KMS-11 (cell line): ENCODE results near the gene SERPINA5.
"Not testable (repeated sequence)": the region's sequence is repeated elsewhere in the genome, so short reads cannot be mapped to it uniquely, and the experiment has no call there.

Source experiments
- H2AFZ ChIP-seq: fragments of 200-600 bp; sonication (generic); 2 replicates; pipeline ENCODE4 v1.6.1; 2016; ENCODE audit warnings: antibody characterized with exemption, mixed run types, low read depth
- H3K27ac ChIP-seq: fragments of 200-600 bp; sonication (generic); 2 replicates; pipeline ENCODE4 v1.6.1; 2016; ENCODE audit warnings: mild to moderate bottlenecking, mixed run types
- H3K27me3 ChIP-seq: fragments of 200-600 bp; sonication (generic); 2 replicates; pipeline ENCODE4 v1.6.1; 2017; ENCODE audit warnings: mild to moderate bottlenecking, low read depth, mixed run types, moderate library complexity; ENCODE audit not compliant: insufficient read depth
- H3K36me3 ChIP-seq: fragments of 200-600 bp; sonication (generic); 2 replicates; pipeline ENCODE4 v1.6.1; 2017; ENCODE audit warnings: mild to moderate bottlenecking, mixed run types; ENCODE audit not compliant: insufficient read depth
- H3K4me1 ChIP-seq: fragments of 200-600 bp; sonication (generic); 2 replicates; pipeline ENCODE4 v1.6.1; 2016; ENCODE audit warnings: mild to moderate bottlenecking, low read depth, mixed run types; ENCODE audit not compliant: poor library complexity, severe bottlenecking
- H3K4me2 ChIP-seq: fragments of 200-600 bp; sonication (generic); 2 replicates; pipeline ENCODE4 v1.7.0; 2016; ENCODE audit warnings: mild to moderate bottlenecking, mixed run types
- H3K4me3 ChIP-seq: fragments of 200-600 bp; sonication (generic); IDR thresholded peaks from 2 replicates; pipeline ENCODE4 v1.6.1; 2017; ENCODE audit warnings: low read depth, low read length, mixed read lengths; ENCODE audit not compliant: insufficient read depth
- H3K79me2 ChIP-seq: fragments of 200-600 bp; sonication (generic); 2 replicates; pipeline ENCODE4 v1.6.1; 2016; ENCODE audit warnings: low read depth, mixed run types; ENCODE audit not compliant: insufficient read depth
- H3K9ac ChIP-seq: fragments of 200-600 bp; sonication (generic); 2 replicates; pipeline ENCODE4 v1.6.1; 2016; ENCODE audit warnings: mild to moderate bottlenecking, mixed run types
- H4K20me1 ChIP-seq: fragments of 200-600 bp; sonication (generic); 2 replicates; pipeline ENCODE4 v1.6.1; 2016; ENCODE audit warnings: mild to moderate bottlenecking, mixed run types; ENCODE audit not compliant: insufficient read depth
- TF ChIP-seq, protein P1 (sequence below): fragments of 200-600 bp; sonication (generic); conservative IDR thresholded peaks from 2 replicates; pipeline ENCODE4 v1.6.1; 2017; ENCODE audit warnings: low read depth, mild to moderate bottlenecking, antibody characterized with exemption, low read length, moderate library complexity, mixed read lengths

Gene SERPINA5

GRCh38 chr14:94574336-94574735, 6.9 kb upstream of the SERPINA5 start:
- Histone ChIP-seq H3K4me3 (no peak overlapping the region), H3K27ac (no peak overlapping the region), H3K4me1 (no peaks in the 10 kb centered on the region), H2AFZ (no peak overlapping the region), H4K20me1 (no peaks in the 10 kb centered on the region), H3K4me2 (no peak overlapping the region), H3K9ac (no peak overlapping the region), H3K36me3 (no peaks in the 10 kb centered on the region), H3K79me2 (no peaks in the 10 kb centered on the region), H3K27me3 (no peaks in the 10 kb centered on the region)
- TF ChIP-seq, protein P1, sequence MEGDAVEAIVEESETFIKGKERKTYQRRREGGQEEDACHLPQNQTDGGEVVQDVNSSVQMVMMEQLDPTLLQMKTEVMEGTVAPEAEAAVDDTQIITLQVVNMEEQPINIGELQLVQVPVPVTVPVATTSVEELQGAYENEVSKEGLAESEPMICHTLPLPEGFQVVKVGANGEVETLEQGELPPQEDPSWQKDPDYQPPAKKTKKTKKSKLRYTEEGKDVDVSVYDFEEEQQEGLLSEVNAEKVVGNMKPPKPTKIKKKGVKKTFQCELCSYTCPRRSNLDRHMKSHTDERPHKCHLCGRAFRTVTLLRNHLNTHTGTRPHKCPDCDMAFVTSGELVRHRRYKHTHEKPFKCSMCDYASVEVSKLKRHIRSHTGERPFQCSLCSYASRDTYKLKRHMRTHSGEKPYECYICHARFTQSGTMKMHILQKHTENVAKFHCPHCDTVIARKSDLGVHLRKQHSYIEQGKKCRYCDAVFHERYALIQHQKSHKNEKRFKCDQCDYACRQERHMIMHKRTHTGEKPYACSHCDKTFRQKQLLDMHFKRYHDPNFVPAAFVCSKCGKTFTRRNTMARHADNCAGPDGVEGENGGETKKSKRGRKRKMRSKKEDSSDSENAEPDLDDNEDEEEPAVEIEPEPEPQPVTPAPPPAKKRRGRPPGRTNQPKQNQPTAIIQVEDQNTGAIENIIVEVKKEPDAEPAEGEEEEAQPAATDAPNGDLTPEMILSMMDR, result no peak

- Histone ChIP-seq H3K27me3 (no peaks in the 10 kb centered on the region), H3K4me3 (no peak overlapping the region), H3K79me2 (no peaks in the 10 kb centered on the region), H3K4me2 (no peak overlapping the region), H4K20me1 (no peaks in the 10 kb centered on the region), H3K36me3 (no peaks in the 10 kb centered on the region), H3K4me1 (no peaks in the 10 kb centered on the region), H2AFZ (no peak overlapping the region), H3K9ac (no peak overlapping the region), H3K27ac (no peak overlapping the region)
- TF ChIP-seq, protein P1, result no peak
These were observed 5.3 kb upstream of the SERPINA5 start for GRCh38 chr14:94575730-94576585.

DNA sequence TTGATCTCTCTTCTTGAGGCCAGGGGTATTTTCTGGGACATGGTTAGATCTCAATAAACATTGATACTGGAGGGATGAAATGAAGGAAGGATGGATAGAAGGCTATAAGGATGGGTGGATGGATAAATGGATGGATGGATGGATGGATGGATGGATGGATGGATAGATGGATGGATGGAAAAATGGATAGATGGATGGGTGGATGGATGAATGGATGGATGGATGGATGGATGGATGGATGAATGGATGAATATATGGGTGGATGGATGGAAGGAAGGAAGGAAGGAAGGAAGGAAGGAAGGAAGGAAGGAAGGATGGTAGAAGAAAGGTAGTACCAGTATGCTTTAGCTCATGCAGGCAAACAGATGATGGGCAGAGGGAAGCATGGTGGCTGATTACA, 3.8 kb upstream of the SERPINA5 start:
- H3K27me3 ChIP-seq, H3K27ac ChIP-seq, H3K79me2 ChIP-seq, H3K4me2 ChIP-seq, H4K20me1 ChIP-seq, H3K9ac ChIP-seq, H3K36me3 ChIP-seq, H2AFZ ChIP-seq, H3K4me1 ChIP-seq, H3K4me3 ChIP-seq: not testable (repeated sequence)

GRCh38 chr14:94578712-94579111, 2.5 kb upstream of the SERPINA5 start:
- Histone ChIP-seq H2AFZ (no peak overlapping the region), H3K27me3 (no peaks in the 10 kb centered on the region), H3K79me2 (no peaks in the 10 kb centered on the region), H3K4me3 (no peak overlapping the region), H3K36me3 (no peaks in the 10 kb centered on the region), H4K20me1 (no peaks in the 10 kb centered on the region), H3K9ac (no peak overlapping the region), H3K27ac (no peak overlapping the region), H3K4me2 (no peak overlapping the region), H3K4me1 (no peaks in the 10 kb centered on the region)
- TF ChIP-seq, protein P1, result no peak

DNA sequence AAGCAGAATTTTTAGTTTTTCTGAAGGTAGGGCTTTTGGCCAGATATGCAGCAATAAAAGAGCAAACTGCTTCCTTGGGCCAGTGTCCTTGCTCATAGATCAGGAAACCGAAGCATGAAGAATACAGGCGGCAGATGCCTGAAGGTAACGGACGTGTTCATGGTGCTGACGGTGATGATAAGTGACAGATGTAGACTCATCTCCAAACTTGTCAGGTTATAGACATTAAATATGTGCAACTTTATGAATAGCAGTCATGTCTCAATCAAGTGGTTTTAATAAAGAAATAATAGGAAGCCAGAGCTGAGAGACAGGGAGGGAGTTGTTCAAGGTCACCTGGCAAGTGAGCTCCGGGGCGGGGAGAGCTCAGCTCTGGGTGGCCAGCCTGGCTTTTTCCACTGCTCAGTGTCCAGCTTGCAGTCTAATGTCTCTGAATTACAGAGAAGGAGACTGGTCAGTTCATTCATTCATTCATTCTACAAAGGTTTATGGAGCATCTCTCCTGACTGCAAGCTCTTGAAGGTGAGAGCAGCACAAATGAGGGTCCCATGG, 1.0 kb downstream of the SERPINA5 start:
- Histone ChIP-seq H3K36me3 (no peaks in the 10 kb centered on the region), H4K20me1 (no peaks in the 10 kb centered on the region), H2AFZ (no peak overlapping the region), H3K4me2 (no peak overlapping the region), H3K27me3 (no peaks in the 10 kb centered on the region), H3K9ac (no peak overlapping the region), H3K4me1 (no peaks in the 10 kb centered on the region), H3K79me2 (no peaks in the 10 kb centered on the region), H3K27ac (no peak overlapping the region), H3K4me3 (no peak overlapping the region)
- TF ChIP-seq, protein P1, result no peak
